Ovary (tissue), 9 donors: ENCODE data around the gene CNOT6. TPM values are rescaled to one million over a fixed set of nuclear protein-coding genes. Genes with fewer than 3 reads are reported as not detected.
"Not testable (repeated sequence)": the region's sequence is repeated elsewhere in the genome, so short reads cannot be mapped to it uniquely, and the experiment has no call there.

Experiments
- DNase-seq, 5 donors: peaks; one replicate each; pipeline ENCODE4 v3.0.0-alpha.2; 2019 to 2020
- H3K27ac ChIP-seq, 2 donors: fragments of 200-600 bp; one replicate each; pipeline versions ENCODE4 v1.5.1 to v1.8.0; 2019 to 2022
- H3K27me3 ChIP-seq: fragments of 200-600 bp; one replicate; pipeline ENCODE4 v1.8.0; 2022
- H3K36me3 ChIP-seq: fragments of 200-600 bp; sonication (generic); one replicate; pipeline ENCODE4 v1.5.1; 2019
- H3K4me1 ChIP-seq: one replicate; pipeline ENCODE4 v1.8.1; 2013; ENCODE audit warnings: mild to moderate bottlenecking, moderate library complexity; ENCODE audit not compliant: insufficient read depth
- H3K4me3 ChIP-seq: fragments of 200-600 bp; sonication (generic); one replicate; pipeline ENCODE4 v1.5.1; 2017
- H3K9me3 ChIP-seq, 2 donors: fragments of 200-600 bp in 1 of 2; sonication (generic) in 1 of 2; one replicate each; pipeline versions ENCODE4 v1.5.1 to v1.8.1; 2013 to 2019; ENCODE audit warnings: mild to moderate bottlenecking in 1 of 2, moderate library complexity in 1 of 2
- CTCF ChIP-seq, 3 donors: fragments of 450-650 bp in 2 of 3; fragments of 200-600 bp in 1 of 3; IDR thresholded peaks; one replicate each; pipeline versions ENCODE4 v1.5.1 to v1.8.0; 2016 to 2022; ENCODE audit warnings: antibody characterized with exemption in 3 of 3, mild to moderate bottlenecking in 1 of 3
- EP300 ChIP-seq: sonication (generic); formaldehyde crosslinking; IDR thresholded peaks from one replicate; pipeline ENCODE4 v1.6.1; 2017; ENCODE audit warnings: antibody characterized with exemption
- POLR2A ChIP-seq: fragments of 450-650 bp; IDR thresholded peaks from one replicate; pipeline ENCODE4 v1.6.1; 2017; ENCODE audit warnings: antibody characterized with exemption, mild to moderate bottlenecking, moderate library complexity
- WGBS, 3 donors: extraction: QIAGEN DNeasy Blood & Tissue Kit in 1 of 3; methylation state at CpG; one replicate each; pipeline versions ENCODE4 v1.1.5 to v1.1.7; 2013 to 2017; 5-methylcytosine and 5-hydroxymethylcytosine counted together
- intact Hi-C, 4 donors: fragments of 100-400 bp; cut with DNase I; formaldehyde crosslinking; loops; one replicate each; pipeline versions ENCODE4 v1.11.0 to v1.15.1; 2022 to 2023
- polyA plus RNA-seq, 2 donors: library from polyadenylated mRNA; stranded (reverse); fragments of 200-250 nt in 1 of 2; fragments of 350-450 nt in 1 of 2; fragmentation: Illumina TruSeq in 1 of 2; extraction: RNeasy Lipid Tissue Mini Kit (QIAGEN cat#74804) in 1 of 2; gene quantifications; one replicate each; pipeline ENCODE4 v1.2.3, GENCODE V29; 2013 to 2014
- total RNA-seq, 7 donors: library from RNA; depleted of rRNA in 2 of 7; stranded (reverse); fragments of >200 nt in 2 of 7; fragmentation: NEBNext Ultra II Directional in 3 of 7; extraction: Animal tissue kit (Norgen Biotek cat#: 25700) in 3 of 7; gene quantifications; one replicate each; pipeline versions ENCODE4 v1.1.0 to v1.2.4, GENCODE V29; 2016 to 2023
- donor health status: DM: no; HTN: no; CAD: no; lungs with moderate emphysema.
- donor health status: DM: no; HTN: no; CAD: no.
- donor health status: Bipolar disorder and iron deficiency.
- donor health status: DM: yes; HTN: yes; CAD: no.
- donor health status: DM: no; HTN: no; CAD: no.
- donor health status: DM: yes; HTN: yes; CAD: no.

Gene CNOT6
- total and polyA plus RNA-seq, 9 donors = 10.3 to 24.9 (median 16.4) TPM

- Histone ChIP-seq H3K4me3 (no peak overlapping the region), H3K4me1 (no peaks in the 10 kb centered on the region), H3K27ac (no peak overlapping the region), H3K36me3 (no peaks in the 10 kb centered on the region), H3K27me3 (no peaks in the 10 kb centered on the region), H3K9me3 (no peaks in the 10 kb centered on the region)
- WGBS, 3 donors = 65 to 78% (median 70%) methylated on average over 11 of the region's 11 CpGs
- TF ChIP-seq POLR2A = no peak
- TF ChIP-seq EP300 = no peak
- intact Hi-C loops = loop anchor here in 1 of 4 donors (5.0 kb wide), 1 partner anchor 182 kb away; the partner anchor contains the start of gene MAPK9
- no peak for DNase-seq
Measured at GRCh38 chr5:180474569-180474968, 19.6 kb upstream of the CNOT6 start.

GRCh38 chr5:180475969-180476524, 18.1 kb upstream of the CNOT6 start:
- WGBS, 3 donors = 89 to 94% (median 94%) methylated on average over 20 of the region's 20 CpGs
- DNase-seq, H3K36me3 ChIP-seq, H3K9me3 ChIP-seq, H3K27ac ChIP-seq, H3K4me1 ChIP-seq, intact Hi-C loops, H3K27me3 ChIP-seq, H3K4me3 ChIP-seq: not testable (repeated sequence)

GRCh38 chr5:180484813-180485212, 9.4 kb upstream of the CNOT6 start:
- H3K36me3 ChIP-seq = no peaks in the 10 kb centered on the region
- no peak for TF ChIP-seq CTCF (IDR thresholded peaks at IDR 0.05)
- no peak for TF ChIP-seq EP300
- TF ChIP-seq POLR2A = no peak
- no peak overlapping the region for H3K27ac ChIP-seq
- no peaks in the 10 kb centered on the region for H3K27me3 ChIP-seq
- no peak overlapping the region for H3K4me3 ChIP-seq
- 35 to 50% (median 36%) methylated on average over 7 of the region's 7 CpGs for WGBS, 3 donors
- no peaks in the 10 kb centered on the region for H3K4me1 ChIP-seq
- intact Hi-C loops = no loop called here
- no peaks in the 10 kb centered on the region for H3K9me3 ChIP-seq
- DNase-seq = no peak

- no peaks in the 10 kb centered on the region for H3K27me3 ChIP-seq
- H3K4me3 ChIP-seq = no peak overlapping the region
- intact Hi-C loops = no loop called here
- no peak for TF ChIP-seq POLR2A
- no peak for TF ChIP-seq CTCF (IDR thresholded peaks at IDR 0.05)
- no peak for TF ChIP-seq EP300
- no peaks in the 10 kb centered on the region for H3K4me1 ChIP-seq
- H3K27ac ChIP-seq = no peak overlapping the region
- H3K36me3 ChIP-seq = no peaks in the 10 kb centered on the region
- H3K9me3 ChIP-seq = no peaks in the 10 kb centered on the region
- 94 to 95% (median 95%) methylated on average over 9 of the region's 9 CpGs for WGBS, 3 donors
- DNase-seq = no peak
Measured at GRCh38 chr5:180486636-180487149, 7.5 kb upstream of the CNOT6 start.

- DNase-seq = no peak
- intact Hi-C loops = no loop called here
- Histone ChIP-seq H3K9me3 (no peaks in the 10 kb centered on the region), H3K27me3 (no peaks in the 10 kb centered on the region), H3K27ac (no peak overlapping the region), H3K4me3 (no peak overlapping the region), H3K4me1 (no peaks in the 10 kb centered on the region), H3K36me3 (no peaks in the 10 kb centered on the region)
- 96 to 97% (median 97%) methylated on average over 5 of the region's 5 CpGs for WGBS, 3 donors
- TF ChIP-seq EP300 = no peak
Measured at GRCh38 chr5:180487556-180487955, 6.6 kb upstream of the CNOT6 start.

- DNase-seq = no peak
- Histone ChIP-seq H3K4me3 (no peak overlapping the region), H3K27ac (no peak overlapping the region), H3K36me3 (no peaks in the 10 kb centered on the region), H3K27me3 (no peaks in the 10 kb centered on the region), H3K9me3 (no peaks in the 10 kb centered on the region), H3K4me1 (peaks cover 4% of the 10 kb centered on the region)
- TF ChIP-seq CTCF (IDR thresholded peaks at IDR 0.05) (no peak), EP300 (no peak), POLR2A (no peak)
- intact Hi-C loops = no loop called here
- 67 to 69% (median 68%) methylated on average over 7 of the region's 7 CpGs for WGBS, 3 donors
Measured at GRCh38 chr5:180491496-180491895, 2.7 kb upstream of the CNOT6 start.
